ENCODE results near the gene KIF1B.

Gene KIF1B

DNA sequence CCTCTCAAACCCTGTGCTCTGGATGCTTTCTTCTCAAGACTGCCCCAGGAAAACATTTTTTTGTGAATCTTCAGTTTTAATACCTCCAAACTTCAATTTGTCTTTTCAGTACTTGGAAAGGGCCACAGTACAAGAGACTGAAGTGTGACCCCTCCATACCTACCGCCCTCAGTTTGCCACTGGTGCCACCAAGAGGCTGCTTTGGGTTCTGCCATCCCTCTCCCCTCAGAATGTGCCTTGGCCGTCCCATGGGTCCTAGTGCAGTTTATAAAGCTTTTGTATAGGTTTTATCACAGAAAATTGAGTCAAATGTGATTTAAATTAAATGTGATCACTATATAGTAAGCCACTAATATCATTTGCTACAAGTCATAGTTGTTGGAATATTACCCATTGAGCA is 127.7 kb downstream of the KIF1B start:
- DNase-seq (ENCODE audit: low spot score) = peak; percentile 71

DNA sequence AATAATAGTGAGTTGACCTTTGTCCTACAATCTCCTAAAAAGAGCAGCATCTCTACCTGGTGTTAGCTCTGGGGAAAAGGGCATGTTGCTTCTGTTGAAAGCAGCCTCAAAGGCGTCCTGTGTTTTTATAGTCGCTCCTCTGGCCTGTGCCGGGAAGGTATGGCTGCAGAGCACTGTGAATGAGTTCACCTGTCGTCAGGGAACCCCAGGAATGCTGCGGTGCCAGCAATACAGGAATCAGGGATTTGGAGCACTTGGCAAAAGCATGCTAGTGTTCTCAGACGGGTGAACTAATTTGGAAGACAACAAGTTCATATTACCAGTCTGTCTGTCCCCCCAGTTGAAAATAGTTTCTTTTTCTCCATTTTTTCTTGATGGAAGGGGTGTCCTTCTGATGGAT is 128.2 kb downstream of the KIF1B start:
- no peak for DNase-seq (ENCODE audit: low spot score)

DNA sequence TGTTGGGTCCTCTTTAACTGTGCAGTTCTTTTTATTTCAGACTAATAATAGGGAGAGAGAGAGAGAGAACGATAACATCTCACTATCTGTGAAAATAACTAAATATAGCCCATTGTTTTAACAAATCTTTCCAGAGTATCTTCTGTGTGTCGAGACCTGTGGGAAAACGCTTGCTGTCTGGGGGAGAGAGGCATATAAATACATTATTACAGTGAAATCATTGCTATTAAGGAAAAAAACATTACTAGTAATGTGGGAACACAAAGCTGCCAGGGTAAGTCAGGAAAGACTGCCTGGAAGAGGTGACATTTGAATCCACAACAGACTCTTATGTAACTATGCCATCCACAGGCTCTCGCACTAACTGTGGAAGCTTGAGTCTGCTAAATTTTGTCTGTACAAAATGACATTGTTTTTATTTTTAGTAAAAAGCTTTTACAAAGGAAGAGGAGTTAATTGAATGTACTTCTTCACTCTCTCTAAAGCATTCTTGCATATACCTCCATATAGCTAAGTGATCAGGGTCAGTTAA is 128.7 kb downstream of the KIF1B start:
- no peak for DNase-seq (ENCODE audit: low spot score)

- DNase-seq (ENCODE audit: low spot score) = peak; percentile 94
Measured at GRCh38 chr1:10339815-10340214, 129.4 kb downstream of the KIF1B start.

DNA sequence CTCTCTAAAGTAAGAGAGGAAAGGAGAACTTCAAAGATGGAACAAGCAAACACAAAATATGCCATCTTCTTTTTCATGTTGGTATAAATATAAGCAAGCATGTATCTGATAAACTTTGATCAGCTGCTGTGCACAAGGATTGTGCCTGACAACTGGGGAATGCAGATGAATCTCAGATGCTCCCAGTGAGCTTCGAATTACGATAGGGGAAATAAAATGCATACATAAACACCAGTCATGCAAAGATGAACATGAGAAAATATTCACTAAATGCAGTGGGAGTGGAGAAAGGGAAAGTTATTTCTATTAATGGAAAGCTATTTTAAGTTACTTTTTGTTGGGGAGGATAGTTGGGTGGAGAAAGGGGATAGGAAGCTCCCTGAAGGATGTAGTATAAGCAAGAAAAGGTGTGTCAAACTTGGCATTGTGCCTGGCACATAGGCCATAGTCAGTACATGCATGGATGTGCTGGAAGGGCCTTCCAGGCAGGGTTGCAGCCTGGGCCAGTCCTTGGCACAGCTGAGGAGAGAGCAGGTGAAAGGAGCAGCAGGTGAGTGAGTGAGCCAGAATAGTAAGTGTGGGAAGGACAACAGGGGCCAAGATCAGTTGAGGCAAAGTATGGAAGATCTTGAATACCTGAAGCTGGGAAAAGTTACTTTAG is 130.7 kb downstream of the KIF1B start:
- no peak for DNase-seq (ENCODE audit: low spot score)

DNA sequence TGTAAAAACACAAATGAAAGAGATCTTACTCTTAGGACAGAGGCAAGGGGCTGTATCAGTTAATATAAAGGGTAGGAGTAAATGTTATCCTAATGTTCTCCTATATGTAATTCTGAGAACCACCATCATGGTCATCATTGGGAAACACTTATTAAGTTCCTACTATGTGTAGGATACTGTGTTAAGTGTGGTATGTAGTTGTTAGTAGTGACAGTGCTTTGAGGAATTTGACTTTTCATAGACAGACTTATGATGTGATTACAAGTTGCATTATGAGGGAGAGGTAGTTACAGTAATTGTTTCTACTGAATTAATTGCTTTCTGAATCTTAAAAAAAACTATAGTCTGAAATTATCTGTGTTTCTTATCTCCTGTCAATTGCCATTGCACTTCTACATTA is 136.7 kb downstream of the KIF1B start:
- no peak for DNase-seq (ENCODE audit: low spot score)

DNA sequence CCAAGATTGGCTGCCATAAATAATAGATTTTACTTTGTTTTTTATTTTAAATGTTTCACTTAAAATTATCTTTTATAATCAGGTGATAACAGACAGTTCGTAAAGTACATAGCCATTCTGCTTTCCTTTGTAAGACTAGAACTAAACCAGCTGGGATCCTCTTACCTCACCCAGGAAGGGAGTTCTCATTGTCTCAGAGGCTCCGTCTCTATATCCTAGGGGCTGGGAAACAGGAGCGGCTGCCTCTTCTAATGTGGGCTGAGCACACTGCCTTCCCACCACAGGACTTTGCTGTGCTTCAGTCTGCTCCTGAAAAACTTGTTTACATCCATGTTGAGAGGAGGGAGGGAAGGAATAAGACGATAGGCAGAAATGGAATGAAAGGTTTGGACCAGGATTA is 142.9 kb downstream of the KIF1B start:
- DNase-seq (ENCODE audit: low spot score) = no peak

GRCh38 chr1:10353693-10354092 is 143.3 kb downstream of the KIF1B start:
- no peak for DNase-seq (ENCODE audit: low spot score)

DNA sequence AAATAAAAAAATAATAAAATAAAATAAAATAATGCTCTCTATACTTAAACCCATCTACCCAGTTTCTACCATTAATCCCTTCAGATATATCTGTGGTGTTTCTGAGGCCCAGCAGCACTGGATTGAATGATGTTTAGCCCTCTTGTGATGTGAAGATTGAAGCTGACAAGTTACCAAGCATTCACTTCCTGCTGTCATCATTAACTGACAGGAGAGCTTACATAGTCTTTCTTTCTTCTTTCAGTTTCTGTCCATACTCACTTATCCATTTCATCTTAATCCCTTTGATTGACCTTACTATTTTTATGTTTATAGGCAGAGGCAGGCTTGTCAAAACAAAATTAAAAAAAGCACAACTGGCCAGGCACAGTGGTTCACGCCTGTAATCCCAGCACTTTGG is 149.7 kb downstream of the KIF1B start:
- no peak for DNase-seq (ENCODE audit: low spot score)

GRCh38 chr1:10361515-10361914 is 151.1 kb downstream of the KIF1B start:
- DNase-seq (ENCODE audit: low spot score) = no peak

GRCh38 chr1:10368194-10368593 is 157.8 kb downstream of the KIF1B start:
- no peak for DNase-seq (ENCODE audit: low spot score)

- no peak for DNase-seq (ENCODE audit: low spot score)
Measured at GRCh38 chr1:10374442-10374860, 164.1 kb downstream of the KIF1B start.

DNA sequence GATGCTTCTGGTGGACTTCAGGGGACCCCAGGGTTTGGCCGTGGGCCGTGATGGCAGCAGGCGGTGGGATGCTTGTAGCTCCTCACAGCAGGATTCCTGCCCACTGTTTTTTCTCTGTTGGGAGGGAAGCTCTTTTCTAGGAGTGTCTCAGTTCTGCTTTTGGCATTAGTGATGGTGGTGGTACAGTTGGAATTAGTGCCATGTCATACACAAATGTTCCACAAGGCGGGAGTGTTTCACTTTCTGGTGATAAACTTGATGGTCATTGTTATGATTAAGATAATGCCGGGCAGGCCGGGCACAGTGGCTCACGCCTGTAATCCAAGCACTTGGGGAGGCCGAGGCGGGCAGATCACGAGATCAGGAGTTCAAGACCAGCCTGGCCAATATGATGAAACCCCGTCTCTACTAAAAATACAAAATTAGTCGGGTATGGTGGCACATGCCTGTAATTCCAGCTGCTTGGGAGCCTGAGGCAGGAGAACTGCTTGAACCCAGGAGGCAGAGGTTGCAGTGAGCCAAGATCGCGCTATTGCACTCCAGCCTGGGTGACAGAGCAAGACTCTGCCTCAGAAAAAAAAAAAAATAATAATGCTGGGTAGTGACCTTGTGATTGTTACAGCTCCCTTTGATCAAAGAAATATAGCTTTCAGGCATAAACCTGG is 167.1 kb downstream of the KIF1B start:
- DNase-seq (ENCODE audit: low spot score) = peak; percentile 39

GRCh38 chr1:10378081-10378841 is 167.9 kb downstream of the KIF1B start:
- peak; percentile 45 for DNase-seq (ENCODE audit: low spot score)

GRCh38 chr1:10379101-10379620 is 168.8 kb downstream of the KIF1B start:
- DNase-seq (ENCODE audit: low spot score) = no peak

- no peak for DNase-seq (ENCODE audit: low spot score)
Measured at GRCh38 chr1:10379676-10380075, 169.3 kb downstream of the KIF1B start.

DNA sequence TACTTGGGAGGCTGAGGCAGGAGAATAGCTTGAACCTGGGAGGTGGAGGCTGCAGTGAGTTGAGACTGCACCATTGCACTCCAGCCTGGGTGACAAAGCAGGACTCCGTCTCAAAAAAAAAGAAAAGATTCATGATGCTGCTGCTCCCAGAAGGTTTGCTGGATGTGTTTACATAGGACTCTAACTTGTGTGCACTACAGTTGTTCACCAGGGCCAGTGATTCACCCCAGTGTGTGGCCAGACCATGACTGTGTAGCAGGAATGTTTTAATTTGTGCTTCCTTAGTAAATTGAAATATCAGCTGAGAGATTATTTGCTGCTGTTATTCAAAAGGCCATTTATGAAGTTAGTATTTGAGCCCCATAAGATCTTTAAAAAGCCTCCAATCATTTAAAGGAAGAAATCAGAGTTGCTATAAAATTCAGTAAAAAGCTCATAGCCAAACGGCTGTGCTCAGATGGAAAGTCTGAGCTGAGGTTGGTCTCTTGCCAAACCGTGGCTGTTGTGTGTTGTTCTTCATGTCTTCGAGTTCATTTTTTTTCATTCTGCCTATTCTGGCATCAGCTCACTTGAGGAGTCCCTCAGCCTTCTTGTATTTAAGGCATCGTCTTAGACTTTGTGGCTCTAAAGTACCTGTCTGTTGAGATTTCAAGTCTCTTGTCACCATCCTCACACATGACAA is 170.4 kb downstream of the KIF1B start:
- DNase-seq (ENCODE audit: low spot score) = peak; percentile 20

DNA sequence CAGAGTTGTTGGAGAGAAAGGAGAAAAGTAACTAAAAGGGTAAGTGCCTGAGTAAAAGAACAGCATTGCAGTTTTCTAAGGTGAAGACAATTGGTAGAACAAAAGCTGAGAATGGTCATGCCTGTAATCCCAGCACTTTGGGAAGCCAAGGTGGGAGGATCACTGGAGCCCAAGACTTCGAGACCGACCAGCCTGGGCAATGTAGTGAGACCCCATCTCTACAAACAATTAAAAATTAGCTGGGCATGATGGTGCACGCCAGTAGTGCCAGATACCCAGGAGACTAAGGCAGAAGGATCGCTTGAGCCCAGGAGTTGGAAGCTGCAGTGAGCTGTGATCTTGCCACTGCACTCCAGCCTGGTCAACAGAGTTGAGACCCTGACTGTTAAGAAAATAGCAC is 173.3 kb downstream of the KIF1B start:
- DNase-seq (ENCODE audit: low spot score) = no peak

DNA sequence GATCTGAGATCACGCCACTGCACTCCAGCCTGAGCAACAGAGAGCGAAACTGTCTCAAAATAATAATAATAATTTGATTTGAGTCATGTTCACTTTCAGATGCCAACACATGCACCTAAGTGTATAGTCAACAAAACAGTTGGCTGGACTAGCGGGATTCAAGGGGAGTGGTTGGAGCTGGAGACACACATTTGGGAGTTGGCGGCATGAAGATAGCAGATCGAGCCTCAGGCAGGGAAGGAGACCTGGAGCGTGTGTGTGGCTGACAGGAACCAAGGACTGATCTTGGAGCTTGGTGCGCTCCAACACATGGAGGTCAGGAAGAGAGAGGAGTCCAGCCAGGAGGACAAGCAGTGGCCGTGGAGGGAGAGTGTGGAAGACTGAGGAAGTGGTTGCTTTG is 173.8 kb downstream of the KIF1B start:
- no peak for DNase-seq (ENCODE audit: low spot score)

- DNase-seq (ENCODE audit: low spot score) = no peak
Measured at GRCh38 chr1:10386761-10387676, 176.6 kb downstream of the KIF1B start.
